ENCODE results near the gene OTOA.
"Not testable (repeated sequence)": the region's sequence is repeated elsewhere in the genome, so short reads cannot be mapped to it uniquely, and the experiment has no call there.

DNA sequence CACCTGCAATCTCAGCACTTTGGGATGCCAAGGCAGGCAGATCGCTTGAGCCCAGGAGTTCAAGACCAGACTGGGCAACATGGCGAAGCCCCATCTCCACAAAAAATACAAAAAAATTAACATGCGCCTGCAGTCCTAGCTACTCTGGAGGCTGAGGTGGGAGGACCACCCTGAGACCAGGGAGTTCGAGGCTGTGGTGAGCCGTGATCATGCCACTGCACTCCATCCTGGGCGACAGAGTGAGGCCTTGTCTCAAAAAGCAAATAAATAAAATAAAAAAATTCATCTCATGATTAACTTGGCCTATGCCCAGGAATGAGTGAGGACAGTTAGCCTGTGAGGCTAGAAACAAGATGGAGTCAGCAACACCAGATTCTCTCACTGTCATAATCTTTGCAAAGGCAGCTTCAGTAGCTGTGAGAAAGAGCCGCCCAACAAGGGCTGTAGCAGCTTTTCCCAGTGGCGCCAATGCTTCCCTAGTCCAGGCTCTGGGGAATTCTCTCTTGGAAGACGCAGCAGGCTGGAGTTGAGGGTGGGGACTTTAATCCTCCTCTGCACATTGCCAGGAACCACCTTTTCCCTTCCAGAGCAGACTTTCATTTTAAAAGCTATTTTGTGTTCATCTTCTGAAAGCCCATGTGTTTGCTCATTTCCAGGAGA is 108.9 kb downstream of the OTOA start:
- TF ChIP-seq POLR2A (IDR thresholded peaks at IDR 0.05; ENCODE audit: low read depth); POLR2AphosphoS5 (IDR thresholded peaks at IDR 0.05): not testable (repeated sequence)
- TF ChIP-seq, protein P1, sequence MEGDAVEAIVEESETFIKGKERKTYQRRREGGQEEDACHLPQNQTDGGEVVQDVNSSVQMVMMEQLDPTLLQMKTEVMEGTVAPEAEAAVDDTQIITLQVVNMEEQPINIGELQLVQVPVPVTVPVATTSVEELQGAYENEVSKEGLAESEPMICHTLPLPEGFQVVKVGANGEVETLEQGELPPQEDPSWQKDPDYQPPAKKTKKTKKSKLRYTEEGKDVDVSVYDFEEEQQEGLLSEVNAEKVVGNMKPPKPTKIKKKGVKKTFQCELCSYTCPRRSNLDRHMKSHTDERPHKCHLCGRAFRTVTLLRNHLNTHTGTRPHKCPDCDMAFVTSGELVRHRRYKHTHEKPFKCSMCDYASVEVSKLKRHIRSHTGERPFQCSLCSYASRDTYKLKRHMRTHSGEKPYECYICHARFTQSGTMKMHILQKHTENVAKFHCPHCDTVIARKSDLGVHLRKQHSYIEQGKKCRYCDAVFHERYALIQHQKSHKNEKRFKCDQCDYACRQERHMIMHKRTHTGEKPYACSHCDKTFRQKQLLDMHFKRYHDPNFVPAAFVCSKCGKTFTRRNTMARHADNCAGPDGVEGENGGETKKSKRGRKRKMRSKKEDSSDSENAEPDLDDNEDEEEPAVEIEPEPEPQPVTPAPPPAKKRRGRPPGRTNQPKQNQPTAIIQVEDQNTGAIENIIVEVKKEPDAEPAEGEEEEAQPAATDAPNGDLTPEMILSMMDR (IDR thresholded peaks at IDR 0.05) = not testable (repeated sequence)
